MV-4-11 (cell line): ENCODE results near the gene CYP2E1.
"Not testable (repeated sequence)": the region's sequence is repeated elsewhere in the genome, so short reads cannot be mapped to it uniquely, and the experiment has no call there.

Experiments
- DNase-seq: peaks from one replicate; lab custom pipeline; 2025; lab: John Stamatoyannopoulos, UW

The CYP2E1 gene

DNA sequence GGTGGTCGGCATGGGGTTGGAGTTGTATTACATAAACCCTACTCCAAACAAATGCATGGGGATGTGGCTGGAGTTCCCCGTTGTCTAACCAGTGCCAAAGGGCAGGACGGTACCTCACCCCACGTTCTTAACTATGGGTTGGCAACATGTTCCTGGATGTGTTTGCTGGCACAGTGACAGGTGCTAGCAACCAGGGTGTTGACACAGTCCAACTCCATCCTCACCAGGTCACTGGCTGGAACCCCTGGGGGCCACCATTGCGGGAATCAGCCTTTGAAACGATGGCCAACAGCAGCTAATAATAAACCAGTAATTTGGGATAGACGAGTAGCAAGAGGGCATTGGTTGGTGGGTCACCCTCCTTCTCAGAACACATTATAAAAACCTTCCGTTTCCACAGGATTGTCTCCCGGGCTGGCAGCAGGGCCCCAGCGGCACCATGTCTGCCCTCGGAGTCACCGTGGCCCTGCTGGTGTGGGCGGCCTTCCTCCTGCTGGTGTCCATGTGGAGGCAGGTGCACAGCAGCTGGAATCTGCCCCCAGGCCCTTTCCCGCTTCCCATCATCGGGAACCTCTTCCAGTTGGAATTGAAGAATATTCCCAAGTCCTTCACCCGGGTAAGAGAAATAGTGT, at the start of gene CYP2E1:
TSS of gene CYP2E1 (plus strand) at position 407 of the 632 bp plus-strand sequence. CDS start at position 440, 33 bp downstream.
- DNase-seq: no peak

DNA sequence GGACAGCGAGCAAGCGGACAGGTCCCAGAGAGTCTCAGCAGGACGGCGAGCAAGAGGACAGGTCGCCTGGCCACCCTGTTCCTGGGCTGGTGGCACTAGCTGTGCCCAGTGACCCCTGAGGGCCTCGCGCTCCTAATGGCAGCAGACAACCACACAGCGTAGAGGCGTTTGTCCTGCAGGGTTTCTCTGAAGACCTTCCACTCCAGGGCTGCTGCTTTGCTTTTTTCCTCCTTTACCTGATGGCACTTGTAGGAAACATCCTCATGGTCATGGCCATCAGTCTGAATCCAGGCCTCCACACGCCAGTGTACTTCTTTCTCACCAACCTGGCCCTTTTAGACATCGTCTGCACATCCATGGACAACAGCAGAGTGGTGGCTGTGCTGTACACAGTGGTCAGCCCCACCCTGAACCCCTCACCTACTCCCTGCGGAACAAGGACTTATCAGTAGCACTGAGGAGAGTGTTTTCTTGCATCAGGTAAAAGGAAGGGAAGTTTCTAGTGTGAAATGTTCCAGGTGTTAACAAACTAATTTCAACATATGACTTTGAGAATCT, 46.0 kb upstream of the CYP2E1 start:
- DNase-seq: no peak

DNA sequence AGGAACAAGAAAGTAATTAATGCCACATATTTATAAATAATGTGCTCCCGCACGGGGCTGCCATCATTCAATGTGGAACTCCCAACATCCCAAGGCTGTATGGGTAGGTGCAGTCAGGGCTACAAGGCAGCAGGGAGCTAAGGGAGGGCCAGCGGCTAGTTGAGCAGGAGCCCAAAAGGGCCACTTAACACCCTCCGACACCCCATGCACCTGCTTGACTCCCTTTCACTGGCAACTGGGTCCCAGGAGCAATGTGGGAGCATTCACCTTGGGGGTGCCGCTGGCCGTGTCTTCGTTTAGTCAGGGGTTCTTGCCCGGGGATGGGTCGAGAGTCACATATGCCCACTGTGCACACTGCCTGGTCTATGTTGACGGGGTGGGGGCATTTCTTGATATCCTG, 45.5 kb upstream of the CYP2E1 start:
- DNase-seq: no peak

DNA sequence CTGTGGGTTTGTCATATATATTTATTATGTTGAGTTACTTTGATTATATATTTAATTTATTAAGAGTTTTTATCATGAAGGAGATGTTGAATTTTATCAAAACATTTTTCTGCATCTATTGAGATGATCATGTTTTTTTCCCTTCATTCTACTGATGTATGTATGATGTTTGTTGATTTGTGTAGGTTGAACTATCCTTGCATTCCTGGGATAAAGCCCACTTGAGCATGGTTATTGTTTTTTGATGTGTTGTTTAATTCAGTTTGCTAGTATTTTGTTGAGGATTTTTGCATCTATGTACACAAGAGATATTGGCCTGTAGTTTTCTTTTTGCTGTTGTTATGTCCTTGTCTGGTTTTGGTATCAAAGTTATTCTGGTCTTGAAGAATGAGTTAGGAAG, 42.3 kb upstream of the CYP2E1 start:
- no peak for DNase-seq

DNA sequence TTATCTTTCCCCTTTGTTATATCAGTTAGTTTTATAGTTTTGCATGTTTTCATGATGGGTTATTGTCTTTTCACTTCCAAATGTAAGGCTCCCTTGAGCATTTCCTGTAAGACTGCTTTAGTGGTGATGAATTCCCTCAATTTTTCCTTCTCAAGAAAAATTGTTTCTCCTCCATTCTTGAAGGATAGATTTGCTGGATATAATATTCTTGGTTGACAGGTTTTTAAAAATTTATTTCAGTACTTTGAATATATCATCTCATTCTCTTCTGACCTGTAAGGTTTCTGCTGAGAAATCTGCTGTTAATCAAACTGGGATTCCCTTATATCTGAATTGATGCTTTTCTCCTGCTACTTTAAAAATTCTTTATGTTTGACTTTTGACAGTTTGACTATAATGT, 40.1 kb upstream of the CYP2E1 start:
- DNase-seq: no peak

DNA sequence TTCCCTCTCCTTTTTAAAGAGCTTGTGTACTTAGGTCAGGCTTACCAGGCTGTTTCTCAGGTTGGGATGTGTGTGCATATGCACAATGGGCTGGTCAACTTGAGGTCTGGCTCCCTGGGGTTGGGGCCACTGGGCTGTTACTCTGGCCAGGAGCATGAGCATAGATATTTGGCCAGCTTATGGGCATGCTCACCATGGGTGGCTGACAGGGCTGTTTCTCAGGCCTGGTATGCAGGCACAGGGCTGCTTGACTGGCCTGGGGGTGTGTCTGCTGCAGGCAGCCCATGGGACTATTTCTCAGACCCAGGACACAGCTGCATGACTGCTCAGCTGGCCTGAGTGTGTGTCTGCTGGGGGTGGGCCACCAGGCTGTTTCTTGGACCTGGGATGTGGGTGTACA, 38.8 kb upstream of the CYP2E1 start:
- no peak for DNase-seq

DNA sequence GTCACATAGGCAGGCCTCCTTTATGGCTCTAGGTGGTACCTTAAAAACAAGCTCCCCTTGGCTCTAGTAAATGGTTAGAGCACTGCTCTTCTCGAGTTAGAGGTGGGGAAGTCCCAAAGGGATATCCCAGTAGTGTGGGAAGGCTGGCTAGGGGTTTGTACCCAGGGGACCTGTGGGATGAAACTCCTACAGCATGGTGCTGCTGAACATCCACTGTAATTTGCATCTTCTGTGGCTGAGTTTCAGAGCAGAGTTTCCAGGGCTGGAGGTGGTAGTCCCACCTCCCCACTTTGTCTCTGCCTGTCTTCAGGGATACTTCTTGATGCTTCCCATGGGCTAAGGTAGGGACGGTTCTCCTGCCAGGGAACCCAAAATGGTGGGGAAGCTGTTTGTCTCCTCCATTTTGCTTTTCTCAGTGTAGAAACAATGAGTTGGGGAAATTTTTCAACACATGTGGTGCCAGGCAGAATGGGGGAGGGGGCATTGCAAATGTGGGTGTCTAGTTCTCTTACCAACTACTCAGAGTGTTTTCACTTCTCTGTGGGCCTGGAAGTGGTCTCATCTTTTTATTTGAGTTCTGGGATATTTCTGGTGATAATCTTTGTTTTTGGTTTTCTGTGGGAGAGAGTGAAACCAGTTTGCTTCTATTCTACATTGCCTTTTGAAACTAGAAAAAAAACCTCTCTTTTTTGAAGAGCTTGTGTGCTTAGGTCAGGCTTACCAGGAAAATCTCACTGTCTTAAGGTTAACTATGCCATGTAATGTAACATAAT, 37.2 kb upstream of the CYP2E1 start:
- peak; percentile 76 for DNase-seq

DNA sequence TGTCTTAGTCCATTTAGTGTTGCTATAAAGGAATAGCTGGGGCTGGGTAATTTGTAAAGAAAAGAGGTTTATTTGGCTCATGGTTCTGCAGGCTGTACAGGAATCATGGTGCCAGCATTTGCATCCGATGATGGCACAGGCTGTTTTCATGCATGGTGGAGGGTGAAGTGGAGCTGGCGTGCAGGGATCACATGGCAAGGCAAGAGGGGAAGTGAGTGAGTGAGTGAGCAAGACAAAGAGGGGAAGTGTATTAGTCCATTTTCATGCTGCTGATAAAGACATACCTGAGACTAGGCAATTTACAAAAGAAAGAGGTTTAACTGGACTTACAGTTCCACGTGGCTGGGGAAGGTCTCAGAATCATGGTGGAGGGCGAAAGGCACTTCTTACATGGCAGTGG, 33.6 kb upstream of the CYP2E1 start:
- peak; percentile 18 for DNase-seq

DNA sequence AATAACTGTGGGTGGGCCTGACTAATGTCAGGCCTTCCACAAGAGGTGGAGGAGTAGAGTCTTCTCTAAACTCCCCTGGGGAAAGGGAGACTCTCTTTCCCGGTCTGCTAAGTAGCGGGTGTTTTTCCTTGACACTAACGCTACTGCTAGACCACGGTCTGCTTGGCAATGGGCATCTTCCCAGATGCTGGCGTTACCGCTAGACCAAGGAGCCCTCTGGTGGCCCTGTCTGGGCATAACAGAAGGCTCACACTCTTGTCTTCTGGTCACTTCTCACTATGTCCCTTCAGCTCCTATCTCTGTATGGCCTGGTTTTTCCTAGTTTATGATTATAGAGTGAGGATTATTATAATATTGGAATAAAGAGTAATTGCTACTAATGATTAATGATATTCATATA, 29.8 kb upstream of the CYP2E1 start:
- not testable (repeated sequence) for DNase-seq

DNA sequence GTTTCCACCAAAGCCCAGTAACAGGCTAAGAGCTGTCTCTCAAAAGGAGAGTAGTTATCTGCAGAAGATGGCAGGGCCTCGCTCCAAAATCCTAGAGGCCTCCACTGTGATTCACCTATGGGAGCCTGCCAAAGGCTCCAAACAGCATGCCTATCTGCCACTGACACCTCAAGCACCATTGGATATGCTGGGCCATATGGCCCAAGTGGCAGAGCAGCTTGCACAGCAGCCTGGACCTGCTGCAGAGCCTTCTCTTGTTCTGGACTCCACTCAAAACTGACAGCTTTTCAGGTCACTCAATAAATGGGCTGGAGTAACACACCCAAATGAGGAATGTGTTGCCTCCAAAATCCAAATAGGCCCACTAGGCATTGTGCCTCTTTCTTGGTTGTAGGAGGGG, 28.0 kb upstream of the CYP2E1 start:
- DNase-seq: not testable (repeated sequence)

DNA sequence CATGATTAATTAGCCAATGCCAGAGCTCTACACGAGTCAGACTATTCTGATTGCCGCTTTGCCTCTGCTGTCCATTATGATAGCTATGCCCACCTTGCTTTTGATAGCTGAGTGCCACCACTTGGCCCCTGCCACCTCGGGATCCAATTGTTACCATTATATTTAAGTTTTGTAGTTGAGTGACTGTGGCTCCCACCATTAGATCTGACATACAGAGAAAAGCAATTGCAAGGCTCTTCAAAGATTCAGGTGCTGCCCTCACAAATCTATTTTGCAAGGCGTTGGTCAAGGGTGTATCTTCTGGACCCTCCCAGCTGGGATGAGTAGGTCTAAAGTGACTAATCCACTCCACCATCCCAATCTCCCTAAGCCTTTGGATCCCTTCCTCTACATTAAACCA, 26.3 kb upstream of the CYP2E1 start:
- DNase-seq: not testable (repeated sequence)

DNA sequence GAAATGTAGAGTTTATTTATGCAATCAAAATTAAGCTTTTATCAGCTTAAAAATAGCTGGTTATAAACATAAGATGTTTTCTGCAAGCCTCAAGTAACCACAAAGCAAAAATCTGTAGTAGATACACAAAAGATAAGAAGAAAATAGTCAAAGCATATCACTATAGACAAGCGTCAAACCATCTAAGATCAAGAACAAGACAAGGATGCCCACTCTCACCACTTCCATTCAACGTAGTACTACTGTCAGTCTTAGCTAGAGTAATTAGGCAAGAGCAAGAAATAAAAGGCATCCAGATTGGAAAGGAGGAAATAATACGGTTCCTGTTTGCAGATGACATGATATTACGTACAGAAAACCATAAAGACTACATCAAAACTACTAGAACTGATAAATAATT, 17.5 kb upstream of the CYP2E1 start:
- DNase-seq: no peak

DNA sequence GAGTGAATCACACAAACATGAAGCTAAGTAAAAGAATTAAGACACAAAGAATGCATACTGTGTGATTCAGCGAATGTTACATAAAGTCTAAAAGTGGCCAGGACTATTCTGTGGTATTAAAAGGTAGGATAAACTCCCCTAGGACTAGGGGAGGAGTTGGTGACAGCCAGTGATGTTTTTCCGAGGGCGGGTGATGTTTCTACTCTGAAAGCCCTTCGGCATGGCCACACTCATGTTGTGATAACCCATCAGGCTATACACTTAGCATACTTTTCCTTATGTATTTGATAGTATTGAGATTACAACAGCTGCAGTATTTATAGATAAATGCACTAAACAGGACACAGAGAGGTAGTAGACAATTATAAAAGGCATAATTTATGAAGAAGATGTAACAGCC, 15.8 kb upstream of the CYP2E1 start:
- no peak for DNase-seq

DNA sequence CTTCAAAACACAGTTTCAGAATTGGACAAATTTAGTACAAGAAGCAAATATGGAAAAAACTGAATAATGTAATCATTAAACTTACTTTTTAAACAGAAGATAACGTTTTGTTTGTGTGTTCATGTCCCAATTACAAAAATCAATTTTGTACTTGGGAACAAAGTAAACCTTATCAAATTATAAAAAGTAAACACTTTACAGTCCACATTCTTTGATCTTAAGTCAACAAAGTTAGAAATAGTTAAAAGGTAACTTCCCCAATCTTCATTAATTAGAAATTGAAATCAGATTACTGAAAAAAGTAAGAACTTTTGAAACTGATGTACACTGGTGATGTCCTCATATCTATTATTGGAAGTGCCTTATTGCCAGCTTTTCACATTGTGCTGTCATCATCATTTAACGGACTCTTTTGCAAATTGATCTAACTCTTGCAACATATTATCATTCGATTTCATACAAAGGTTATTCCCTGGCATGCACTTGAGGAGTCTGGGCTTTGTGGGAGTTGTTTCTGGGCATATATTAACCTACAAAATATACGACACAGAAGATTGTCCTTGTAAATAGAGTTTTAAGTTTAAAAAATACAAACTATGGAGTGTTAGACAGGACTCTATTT, 15.1 kb upstream of the CYP2E1 start:
- no peak for DNase-seq

DNA sequence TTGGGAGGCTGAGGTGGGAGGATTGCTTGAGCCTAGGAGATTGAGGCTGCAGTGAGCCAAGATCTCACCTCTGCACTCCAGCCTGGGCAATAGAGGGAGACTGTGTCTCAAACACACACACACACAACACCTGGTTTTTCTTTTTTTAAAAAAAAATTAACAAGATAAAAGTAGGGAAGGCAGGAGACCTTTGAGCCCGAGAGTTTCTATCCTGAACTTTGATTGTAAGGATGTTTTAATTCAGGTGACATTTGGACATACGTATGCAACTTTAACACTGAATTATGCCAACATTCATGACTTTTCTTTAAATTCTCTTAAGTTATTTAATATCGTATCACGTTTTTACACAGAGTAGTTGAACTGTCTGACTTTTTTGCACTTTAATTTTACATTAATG, 11.7 kb upstream of the CYP2E1 start:
- DNase-seq: no peak

DNA sequence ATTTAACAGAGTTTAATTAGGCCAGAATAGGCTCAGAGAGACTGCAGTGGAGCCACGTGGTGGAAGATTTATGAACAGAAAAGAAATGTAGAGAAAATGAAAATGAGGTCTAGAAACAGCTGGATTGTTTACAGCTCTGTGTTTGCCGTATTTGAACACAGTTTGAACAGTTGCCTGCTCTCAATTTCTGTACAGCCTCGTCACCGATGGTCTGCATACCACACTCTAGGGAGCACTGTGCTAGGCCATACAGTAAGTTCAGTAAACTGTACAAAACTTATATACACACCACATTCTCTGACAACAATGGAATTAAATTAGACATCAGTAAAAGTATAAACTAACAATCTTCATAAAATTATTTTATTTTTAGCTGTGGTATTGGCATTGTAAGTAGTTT, 11.1 kb upstream of the CYP2E1 start:
- no peak for DNase-seq

DNA sequence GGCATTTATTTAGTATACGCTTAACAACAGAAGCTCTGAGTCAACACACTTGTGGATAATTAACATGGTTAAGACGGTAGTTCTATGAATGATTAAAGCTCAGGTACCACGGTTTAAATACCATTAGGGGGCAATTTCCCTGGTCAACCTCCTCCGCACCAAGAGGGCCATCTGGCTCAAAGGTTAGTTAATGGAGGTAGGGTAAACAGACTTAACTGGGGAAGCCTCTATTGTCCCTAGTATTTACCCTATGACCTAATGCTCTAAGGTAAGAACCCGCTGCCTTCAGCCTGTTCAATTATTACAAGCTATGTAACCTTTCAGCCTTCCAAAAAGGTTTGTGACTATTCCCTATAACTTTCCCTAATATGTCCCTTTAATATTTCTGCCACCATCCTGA, 8.6 kb upstream of the CYP2E1 start:
- DNase-seq: not testable (repeated sequence)

DNA sequence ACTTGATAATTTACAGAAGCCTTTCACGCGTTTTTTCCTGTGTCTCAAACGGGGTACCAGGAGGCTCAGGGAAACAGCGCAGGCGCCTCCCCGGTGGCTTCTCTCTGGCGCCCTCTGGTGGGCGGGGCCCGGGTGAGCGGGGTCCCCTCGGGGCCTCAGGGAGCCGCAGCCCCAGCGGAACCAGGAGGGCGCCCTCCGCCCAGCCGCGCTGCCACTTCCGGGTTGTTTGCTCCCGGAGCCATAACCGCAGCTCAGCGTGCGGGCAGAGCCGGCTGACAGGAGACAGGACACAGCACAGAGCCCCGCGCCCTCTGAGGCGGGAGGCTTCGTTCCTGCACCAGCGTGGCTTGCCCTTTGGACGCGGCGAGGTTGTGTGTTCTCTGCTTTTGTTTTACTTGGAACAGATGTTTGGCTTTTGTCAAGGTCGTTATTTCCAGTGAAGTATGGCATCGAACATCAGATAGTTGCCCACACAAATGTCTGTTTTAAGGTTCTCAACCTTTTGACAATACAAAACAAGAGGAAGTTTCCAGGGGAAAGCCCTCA, 6.9 kb upstream of the CYP2E1 start:
- DNase-seq: peak; percentile 80

DNA sequence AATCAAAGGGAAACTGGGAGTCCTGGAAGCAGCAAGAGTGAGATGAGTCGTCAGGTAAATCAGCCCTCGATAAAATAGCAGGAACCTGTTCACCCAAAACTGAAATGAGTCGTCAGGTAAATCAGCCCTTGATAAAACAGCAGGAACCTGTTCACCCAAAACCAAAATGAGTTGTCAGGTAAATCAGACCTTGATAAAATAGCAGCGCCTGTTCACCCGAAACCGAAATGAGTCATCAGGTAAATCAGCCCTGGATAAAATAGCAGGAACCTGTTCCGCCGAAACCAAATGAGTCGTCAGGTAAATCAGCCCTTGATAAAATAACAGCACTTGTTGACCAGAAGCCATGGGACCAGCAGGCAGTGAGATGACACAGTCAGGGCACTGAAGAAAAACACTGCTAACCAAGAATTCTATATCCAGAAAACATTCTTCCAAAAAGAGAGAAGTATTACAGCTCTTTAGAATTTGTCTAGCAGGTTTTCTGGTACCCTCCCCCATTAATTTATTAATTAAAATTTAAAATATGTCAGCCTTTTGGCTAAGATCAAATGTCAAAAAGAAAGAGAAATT, 3.4 kb upstream of the CYP2E1 start:
- DNase-seq: no peak

DNA sequence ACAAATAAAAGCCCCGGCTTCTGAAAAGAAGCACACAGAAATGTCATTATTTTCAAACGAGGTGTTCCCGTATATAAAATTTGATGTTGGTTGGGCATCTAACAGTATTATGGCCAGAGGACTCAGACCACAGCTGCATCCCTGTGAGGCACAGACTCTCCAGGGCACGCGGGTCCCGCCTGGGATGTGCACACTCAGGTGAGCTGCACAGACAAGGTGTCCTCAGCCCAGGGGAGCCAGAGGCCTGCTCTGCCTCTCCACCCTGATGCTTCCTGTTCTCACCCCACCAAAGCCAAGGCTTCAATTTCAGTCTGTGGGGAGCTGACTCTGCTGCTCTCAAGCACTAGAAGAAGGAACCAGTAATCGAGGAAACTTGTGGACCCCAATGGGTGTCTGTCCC, 1.7 kb upstream of the CYP2E1 start:
- DNase-seq: no peak

DNA sequence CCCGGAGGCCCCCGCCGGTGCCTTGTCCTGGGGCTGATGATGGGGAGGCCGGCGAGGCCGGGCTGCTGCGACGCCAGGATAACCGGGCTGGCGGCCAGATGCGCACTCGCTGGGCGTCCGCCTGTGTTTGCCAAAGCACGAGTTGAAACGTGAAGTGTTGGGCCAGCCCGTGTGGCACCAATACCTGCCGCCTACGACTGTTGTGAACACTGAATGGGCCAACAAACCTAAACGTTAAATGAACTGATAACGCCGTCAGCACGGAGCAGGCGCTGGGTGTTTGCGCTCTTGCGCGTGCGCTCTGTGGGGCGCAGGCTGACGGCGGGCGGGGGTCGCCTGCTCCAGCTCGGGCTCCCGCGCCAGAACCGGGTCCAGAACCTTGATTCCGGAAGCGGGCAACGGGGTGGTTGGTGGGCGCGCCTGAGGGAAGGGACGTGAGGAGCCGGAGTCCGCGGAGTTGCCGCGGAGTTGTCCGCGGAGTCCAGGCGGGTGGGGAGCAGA, 658 bp downstream of the CYP2E1 start:
- no peak for DNase-seq

DNA sequence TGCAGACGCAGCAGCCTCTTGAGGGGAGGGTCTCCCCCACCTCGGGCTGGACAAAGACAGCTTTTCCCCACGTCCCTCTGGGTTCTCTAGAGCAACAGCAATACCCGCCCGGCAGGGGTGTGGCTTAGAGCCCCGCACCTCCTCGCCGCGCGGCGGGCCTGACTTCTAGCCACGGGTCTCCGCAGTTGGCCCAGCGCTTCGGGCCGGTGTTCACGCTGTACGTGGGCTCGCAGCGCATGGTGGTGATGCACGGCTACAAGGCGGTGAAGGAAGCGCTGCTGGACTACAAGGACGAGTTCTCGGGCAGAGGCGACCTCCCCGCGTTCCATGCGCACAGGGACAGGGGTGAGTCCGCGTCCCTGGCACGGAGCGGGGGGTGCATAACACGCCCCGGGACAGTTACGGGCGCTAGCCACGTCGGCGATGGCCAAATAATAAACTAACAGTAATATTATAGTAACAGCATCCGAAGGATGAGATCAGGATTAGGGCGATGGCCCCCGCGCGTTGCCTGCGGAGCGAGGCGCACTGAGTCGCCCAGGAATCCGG, 1.2 kb downstream of the CYP2E1 start:
- no peak for DNase-seq
